ENCODE results near the gene NLN.
"Not testable (repeated sequence)": the region's sequence is repeated elsewhere in the genome, so short reads cannot be mapped to it uniquely, and the experiment has no call there.

Gene NLN

DNA sequence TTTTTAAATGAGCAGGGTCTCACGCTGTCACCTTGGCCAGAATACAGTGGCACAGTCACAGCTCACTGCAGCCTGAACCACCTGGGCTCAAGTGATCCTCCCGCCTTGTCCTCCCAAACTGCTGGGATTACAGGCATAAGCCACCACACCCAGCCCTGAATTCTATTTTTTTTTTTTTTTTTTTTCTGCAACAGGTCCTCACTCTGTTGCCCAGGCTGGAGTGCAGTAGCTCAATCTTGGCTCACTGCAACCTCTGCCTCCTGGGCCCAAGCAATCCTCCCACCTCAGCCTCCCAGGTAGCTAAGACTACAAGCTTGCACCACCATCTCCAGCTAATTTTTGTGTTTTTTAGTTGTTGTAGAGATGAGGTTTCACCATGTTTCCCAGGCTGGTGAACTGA lies 51.0 kb downstream of the NLN start:
- DNase-seq (ENCODE audit: low spot score): not testable (repeated sequence)

DNA sequence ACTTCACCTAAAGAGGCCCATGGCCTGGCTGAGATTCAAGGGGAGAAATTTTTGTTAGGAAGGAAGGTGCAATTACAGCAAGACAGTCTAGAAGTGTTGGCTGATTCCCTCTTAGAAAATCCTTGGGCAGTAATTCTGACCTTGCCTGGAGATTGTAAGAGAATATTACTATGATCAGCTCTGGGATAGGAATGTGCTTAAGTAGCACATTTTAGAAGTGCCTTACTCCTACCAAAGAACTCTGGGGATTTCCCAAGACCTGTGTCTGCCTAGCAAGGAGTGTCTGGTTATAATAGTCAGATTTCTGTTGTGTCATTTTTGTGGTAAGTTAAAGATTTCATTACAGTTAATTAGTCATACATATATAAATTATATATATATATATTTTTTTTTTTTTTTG lies 52.3 kb downstream of the NLN start:
- DNase-seq (ENCODE audit: low spot score): no peak

DNA sequence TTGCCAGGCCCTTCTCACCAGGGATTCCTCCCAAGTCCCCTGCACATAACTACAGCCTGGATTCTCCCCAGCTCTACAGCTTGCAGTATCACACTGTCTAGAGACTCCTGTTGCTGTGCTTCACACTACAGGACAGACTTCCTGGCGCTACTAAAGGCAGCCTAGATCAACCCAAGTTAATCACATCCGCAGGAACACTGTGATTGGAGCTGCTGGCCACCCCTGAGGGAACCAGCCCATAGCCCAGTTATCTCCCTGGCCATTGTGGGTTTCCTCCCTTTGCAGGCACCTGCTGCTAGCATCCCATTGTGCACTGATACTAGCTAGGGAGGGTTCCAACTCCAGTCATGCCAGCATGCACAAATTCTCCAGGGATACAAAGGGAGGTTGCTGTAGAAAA lies 53.5 kb downstream of the NLN start:
- no peak for DNase-seq (ENCODE audit: low spot score)

DNA sequence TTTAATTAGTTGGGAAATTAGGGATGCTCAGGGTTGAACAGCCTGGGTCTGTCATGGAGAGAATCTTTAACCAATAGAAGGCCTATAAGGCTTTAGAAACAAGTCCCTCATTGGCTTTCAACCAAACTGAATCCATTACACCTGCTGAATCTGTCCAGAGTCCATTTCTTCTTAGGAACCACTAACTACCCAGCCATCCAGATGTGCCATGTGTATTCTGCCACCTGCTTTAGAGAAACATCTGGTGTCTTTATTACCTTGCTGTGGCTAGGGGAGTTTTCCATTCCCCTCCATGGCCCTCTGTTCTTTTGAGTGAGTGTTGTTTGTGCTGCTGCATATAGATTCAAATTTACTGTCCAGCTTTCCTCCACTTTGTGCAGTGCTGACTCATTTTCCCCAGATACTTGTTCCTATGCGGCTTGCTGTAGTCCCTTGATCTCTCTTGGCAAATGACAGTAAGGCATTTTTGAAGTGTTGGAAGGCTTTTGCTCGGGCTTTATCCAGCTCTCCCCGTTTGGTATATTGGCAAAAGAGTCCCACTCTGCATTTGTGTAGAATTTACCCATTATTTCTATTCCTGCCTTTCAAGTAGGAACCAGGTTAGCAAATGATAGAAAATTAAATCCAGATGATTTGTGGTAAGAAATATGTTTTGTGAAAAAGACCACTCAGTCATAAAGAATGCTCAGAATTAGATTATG lies 54.6 kb downstream of the NLN start:
- no peak for DNase-seq (ENCODE audit: low spot score)

DNA sequence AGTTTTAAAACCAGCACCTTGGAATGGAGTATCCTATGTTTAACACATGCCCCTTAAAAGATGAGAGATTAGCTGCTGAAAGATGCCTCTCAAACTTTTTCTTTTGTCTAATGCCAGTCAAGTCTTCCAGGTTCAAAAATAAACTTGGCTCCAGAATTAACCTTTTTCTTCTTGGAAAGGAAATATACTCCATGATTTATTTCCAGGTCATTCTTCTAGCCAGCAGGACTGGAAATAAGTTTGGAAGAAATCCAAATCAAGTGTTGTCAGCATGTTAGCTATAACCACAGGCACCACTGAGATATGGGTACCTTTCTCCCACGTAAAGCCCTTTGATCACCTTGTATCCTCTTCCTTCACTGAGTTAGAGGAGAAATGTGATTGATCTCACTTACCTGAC lies 56.1 kb downstream of the NLN start:
- DNase-seq (ENCODE audit: low spot score): no peak

DNA sequence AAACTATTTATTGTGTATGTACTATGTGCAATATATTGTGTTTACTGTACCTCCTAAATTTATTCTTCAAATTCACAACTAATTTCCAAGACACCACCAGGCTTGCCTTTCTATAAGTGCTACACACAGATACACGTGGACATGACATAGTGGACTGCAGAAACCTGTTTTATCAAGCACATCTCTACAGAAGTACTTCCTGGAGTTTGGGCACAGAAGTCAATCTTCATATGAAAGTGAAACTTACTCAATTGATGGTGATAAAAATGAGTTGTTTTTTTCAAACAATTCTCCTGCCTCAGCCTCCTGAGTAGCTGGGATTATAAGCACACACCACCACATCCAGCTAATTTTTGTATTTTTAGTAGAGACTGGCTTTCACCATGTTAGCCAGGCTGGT lies 57.6 kb downstream of the NLN start:
- no peak for DNase-seq (ENCODE audit: low spot score)

DNA sequence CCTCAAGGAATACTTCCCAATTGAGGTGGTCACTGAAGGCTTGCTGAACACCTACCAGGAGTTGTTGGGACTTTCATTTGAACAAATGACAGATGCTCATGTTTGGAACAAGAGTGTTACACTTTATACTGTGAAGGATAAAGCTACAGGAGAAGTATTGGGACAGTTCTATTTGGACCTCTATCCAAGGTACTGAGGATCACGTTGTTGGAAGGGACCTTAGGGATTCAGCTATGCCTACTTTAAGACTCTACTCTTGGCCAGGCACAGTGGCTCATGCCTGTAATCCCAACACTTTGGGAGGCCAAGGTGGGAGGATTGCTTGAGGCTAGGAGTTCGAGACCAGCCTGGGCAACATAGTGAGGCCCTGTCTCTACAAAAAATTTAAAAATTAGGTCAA lies 66.3 kb downstream of the NLN start:
- DNase-seq (ENCODE audit: low spot score): not testable (repeated sequence)

DNA sequence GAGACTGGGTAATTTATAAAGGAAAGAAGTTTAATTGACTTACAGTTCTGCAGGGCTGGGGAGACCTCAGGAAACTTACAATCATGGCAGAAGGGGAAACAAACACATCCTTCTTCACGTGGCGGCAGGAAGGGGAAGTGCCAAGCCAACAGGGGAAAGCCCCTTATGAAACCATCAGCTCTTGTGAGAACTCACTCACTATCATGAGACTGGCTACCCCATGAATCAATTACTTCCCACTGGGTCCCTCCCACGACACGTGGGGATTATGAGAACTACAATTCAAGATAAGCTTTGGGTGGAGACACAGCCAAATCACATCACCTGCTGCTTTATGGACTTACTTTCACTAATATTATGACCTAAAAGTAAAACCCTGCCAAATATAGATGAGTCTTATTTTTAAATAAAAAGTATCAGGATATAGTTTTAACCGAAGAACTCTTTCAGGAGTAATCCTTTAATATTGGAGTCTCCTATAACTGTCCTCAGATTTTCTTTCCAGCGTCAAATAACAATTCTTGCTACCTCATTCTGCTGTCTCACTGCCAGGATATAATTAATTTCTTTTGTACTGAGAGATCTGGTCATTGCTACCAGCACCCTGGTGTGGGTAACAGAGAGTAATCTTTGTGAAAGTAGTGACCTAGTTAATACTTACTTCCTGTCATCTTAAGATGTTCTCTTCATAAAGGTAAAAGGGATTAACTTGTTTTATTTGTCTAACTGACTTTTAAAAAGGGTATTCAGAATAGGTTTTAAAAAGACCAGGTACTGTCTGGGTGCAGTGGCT lies 68.6 kb downstream of the NLN start:
- no peak for DNase-seq (ENCODE audit: low spot score)

DNA sequence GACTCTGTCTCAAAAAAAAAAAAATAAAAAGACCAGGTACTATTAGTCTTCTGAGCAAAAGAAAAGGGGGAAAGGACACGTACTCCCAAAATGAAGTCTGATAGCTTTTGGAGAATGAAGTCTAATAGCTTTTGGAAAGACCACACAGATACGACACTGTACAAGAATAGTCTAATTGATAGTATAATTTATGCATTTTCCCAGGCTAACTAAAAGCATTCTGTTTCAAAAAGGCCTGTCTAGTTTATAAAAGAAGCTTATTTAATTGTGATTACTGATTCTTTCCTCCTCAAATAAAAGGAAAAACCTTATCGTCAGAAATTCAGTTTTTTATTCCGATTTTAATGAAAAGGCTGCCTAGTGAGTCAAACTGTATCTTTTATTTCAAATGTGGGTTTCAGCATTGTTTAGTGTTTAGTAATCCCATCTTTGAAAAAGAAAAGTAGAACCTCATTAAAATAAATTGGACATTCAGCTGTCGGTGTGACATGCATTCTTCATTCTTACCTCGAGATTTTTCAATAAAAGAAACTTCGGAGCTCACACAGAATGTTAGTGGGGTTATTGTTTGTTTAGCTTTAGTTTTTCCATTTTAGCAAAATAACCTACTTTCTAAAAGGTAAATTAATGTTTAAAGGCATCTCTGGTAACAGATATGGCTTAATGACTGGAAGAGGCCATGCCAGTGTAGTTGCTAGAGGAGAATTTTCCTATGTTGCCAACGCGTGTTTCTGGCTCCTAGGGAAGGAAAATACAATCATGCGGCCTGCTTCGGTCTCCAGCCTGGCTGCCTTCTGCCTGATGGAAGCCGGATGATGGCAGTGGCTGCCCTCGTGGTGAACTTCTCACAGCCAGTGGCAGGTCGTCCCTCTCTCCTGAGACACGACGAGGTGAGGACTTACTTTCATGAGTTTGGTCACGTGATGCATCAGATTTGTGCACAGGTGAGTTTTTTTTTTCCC lies 70.0 kb downstream of the NLN start:
- DNase-seq (ENCODE audit: low spot score): no peak

DNA sequence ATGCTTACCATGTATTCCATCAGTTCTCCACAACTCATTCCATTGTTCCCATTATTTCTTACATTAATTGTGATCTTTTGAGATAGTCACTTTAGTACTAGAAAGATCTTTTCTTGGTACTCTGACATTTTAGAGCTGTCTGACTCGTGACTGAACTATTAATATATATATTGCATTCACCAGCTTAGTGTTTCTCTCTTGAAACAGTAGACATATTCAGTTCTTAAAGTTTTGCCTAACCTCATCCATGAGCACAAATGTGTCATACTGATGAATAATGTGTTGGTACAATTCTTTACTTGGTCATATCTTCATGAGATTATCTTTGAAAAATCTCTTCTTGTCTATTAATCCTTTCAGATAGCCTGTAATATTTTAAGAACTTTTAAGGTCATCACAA lies 74.3 kb downstream of the NLN start:
- DNase-seq (ENCODE audit: low spot score): no peak

DNA sequence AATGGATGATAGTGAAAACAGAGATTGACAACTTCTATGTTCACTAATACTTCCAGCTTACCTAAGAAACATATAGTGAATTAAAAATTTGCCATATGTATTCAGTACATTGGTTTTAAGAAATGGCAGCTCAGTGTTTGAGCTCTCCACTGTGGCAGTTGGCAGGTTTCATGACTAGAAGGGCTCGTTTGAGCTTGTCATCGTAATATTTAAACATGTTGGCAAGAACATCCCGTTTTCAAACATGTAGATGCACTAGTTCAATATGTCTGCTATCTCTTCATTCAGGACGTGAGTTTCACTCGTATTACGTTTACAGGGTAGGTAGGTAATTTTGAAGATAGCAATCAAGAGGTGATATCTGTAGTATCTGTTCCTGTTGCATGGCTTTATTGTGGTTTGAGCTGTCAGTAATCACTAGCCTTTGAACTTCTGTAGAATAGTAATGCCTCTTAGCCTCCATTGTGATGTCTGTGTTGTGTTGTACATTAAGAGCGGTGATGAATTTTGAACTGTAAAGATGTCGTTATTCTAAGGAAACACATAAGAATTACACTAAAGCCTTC lies 74.8 kb downstream of the NLN start:
- DNase-seq (ENCODE audit: low spot score): no peak

DNA sequence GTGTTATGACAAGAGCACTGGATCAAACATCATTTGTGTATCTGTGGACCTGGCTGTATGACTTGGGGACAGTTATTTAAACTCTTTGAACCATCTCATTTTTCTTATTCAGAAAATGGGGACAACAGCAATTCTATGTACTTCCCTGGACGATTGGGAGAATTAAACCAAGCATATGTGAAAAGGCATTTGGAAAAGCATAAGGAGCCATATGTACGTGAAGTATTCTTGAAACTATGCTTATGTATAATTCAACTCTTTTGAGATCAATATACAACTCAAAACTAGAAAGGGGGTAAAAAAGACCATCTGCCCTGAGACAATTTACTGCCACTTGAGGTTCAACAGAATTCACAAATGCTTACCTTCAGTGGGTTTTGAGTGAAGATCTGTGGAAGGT lies 75.5 kb downstream of the NLN start:
- DNase-seq (ENCODE audit: low spot score): no peak

DNA sequence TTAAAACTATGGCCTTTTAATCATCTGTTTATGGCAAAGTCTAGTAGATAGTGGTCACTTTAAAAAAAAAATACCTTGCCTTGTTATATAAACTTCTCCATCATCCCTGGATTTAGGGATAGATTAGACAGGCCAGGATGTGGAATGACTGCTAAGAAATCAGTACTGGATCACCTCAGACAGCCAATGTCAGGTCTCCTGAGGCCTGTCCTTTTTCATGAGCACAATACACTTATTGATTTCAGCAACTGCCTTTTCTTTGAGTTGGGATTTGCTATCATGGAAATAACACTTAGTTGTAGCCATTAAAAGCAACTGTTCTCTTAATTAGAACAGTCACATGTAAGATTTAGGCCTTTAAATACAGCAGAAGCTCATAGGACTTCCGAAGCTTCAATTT lies 77.9 kb downstream of the NLN start:
- no peak for DNase-seq (ENCODE audit: low spot score)

DNA sequence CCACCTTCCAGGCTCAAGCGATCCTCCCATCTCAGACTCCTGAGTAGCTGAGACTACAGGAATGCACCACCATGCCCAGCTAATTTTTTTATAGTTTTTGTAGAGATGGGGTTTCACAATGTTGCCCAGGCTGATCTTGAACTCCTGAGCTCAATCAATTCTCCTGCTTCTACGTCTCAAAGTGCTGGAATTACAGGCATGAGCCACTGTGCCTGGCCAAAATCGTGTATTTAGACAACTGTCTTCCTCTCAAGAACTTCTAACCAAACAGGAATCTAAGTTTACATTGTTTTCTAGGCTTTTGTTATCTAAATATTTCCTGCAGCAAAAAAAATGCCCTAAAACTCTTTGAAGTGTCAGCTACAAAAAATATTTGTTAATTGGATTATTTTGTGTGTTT lies 78.8 kb downstream of the NLN start:
- DNase-seq (ENCODE audit: low spot score): no peak

DNA sequence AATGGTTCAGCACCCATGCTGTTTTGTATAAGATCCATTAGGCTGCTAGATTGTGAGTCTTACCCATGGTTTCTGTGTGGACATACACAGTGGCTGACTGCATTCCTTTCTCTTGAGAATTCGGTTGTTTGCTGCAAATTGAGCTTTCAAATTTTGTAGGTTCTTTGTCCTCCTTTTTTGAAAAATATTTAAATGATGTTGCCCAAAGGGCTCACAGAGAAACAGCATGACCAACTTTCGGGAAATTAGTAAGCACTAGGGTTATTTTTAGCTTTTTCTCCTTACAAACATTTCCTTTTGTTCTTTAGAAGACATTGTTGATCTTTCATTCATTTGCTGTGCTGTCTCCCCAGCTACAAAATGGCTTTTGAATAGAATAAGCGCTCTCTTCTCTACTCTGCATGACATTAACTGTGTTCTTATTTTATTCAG lies 79.4 kb downstream of the NLN start:
- no peak for DNase-seq (ENCODE audit: low spot score)

DNA sequence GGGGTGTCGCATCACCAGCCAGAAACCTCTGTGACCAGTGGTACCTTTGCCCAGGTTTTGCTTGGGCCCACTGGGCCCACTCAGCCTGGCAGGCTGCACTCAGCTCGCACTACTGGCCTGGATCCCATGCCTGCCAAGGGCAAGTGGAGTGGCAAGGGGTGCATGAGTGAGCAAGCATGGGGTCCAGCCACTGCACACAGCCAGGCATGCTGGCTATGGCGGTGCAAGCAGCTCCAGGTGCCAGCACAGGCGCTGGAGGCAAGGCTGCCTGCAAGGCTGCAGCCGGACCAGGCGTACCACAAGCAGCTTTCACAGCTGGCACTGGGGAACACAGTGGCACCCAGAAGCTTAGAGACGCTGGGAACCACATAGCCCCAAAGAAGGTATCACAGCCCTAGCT lies 80.1 kb downstream of the NLN start:
- DNase-seq (ENCODE audit: low spot score): no peak

DNA sequence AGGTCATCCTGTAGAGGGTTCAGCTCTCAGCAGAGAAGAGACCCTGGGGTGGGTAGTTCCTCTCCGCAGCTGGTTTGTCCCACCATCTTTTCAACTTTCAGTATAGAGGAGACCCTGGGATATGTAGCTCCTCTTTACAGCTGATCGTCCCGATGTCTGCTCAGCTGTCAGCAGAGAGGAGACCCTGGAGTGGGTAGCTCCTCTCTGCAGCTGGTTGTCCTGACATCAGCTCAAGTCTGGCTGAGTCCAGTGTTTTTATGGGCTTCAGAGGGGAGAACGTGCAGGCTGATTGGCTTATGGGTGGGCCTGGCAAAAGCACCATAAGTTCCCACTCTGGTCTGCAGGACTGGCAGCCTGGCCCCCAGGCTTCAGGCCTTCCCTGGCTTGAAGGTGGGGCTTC lies 80.8 kb downstream of the NLN start:
- DNase-seq (ENCODE audit: low spot score): no peak

DNA sequence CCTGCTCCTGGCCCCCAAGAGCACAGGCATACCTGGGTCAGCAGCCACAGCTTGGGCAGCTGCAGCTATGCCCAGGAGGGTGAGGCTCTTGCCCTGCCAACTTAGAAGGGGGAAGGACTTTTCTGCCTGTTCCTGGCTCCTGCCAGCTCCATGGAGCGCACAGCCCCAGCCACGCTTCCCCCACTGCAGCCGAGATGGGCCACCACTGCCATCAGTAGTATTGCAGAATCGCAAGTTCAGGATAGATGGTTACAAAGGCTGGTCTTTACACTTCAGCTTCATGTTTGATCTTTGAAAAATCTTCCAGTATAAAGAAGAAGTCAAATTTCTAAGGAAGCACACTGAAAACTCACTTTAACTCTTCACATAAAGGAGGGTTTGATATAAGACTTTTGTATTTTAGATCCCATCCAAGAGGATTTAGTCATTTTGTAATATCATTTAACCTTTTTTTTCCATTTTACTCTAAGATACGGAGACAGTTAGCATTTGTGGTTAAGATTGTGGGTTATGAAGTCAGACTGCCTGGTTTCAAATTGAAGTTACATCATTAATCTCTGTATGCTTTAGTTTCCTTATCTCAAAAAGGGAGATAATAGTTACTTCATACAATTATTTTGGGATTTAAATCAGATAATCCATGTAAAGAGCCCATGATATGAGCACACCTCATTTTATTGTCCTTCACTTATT lies 81.8 kb downstream of the NLN start:
- no peak for DNase-seq (ENCODE audit: low spot score)

DNA sequence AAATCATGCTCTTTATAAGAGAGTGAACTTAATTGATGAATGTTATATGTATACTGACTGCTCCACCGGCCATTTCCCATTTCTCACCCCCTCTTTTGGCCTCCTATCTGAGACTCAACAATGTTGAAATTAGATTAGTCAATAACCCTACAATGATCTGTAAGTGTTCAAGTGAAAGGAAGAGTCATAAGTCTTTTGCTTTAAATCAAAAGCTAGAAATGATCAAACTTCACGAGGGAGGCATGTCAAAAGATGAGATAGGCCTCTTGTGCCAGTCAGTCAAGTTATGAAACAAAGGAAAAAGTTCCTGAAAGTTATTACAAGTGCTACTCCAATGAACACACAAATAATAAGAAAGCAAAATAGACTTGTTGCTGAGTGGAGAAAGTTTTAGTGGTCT lies 83.1 kb downstream of the NLN start:
- no peak for DNase-seq (ENCODE audit: low spot score)

DNA sequence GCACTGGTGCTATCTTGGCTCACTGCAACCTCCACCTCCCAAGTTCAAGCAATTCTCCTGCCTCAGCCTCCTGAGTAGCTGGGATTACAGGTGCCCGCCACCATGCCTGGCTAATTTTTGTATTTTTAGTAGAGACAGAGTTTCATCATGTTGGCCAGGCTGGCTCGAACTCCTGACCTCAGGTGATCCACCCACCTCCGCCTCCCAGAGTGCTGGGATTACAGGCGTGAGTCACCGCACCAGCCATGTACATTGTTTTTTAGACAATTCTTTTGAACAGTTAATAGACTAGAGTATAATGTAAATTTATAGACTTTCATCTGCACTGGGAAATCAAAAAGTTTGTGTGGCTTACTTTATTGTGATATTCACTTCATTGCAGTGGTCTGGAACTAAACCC lies 85.5 kb downstream of the NLN start:
- DNase-seq (ENCODE audit: low spot score): not testable (repeated sequence)

DNA sequence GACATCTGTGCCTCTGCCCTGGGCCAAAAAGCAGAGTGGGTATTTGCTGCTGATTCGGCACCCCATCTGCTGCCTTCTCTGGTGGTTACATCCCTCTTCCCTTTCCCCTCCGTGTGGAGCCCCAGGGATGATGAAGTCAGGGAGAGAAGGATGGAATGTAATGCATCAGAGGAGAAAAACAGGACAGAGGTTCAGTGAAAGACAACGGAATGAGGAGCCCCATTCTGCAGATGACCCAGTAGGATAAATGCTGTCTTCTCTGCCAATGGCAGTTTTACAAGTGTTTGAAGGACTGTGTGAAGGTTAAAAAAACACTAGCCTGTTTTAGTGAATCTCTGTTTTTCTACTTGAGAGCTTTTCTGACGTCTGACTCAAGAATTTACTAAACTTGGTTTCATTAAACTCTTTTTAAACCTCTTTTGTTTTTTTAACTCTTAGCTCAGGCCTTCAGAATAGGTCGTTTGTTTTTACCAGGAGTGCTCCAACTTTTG lies 86.3 kb downstream of the NLN start:
- DNase-seq (ENCODE audit: low spot score): no peak

DNA sequence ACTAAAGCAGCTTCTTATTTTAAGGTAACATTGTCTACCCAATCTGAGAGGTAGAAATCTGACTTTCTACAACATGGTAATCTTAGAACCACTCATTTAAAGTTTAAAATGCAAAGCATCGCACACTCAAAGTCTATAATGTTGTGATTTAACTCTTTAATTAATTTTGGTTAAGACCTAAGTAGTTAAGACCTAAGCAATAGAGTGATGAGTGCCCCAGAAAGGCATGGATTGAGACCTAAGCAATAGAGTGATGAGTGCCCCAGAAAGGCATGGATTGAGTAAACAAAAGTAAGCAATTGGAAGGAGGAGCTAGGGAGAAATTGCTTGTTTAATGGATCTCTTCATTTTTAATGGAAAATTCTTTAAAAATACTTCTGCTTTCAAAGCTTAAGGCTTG lies 86.8 kb downstream of the NLN start:
- no peak for DNase-seq (ENCODE audit: low spot score)
